Suprapubic skin (tissue), 4 donors: ENCODE results near the gene WDFY2. TPM values are rescaled to one million over a fixed set of nuclear protein-coding genes. Genes with fewer than 3 reads are reported as not detected.

Experiments used
- DNase-seq, 2 donors: peaks; one replicate each; pipeline ENCODE4 v3.0.0-alpha.2; 2019; ENCODE audit warnings: low spot score in 2 of 2
- H3K27ac ChIP-seq: fragments of 200-600 bp; sonication (generic); one replicate; pipeline ENCODE4 v1.5.1; 2019
- H3K27me3 ChIP-seq: fragments of 200-600 bp; sonication (generic); one replicate; pipeline ENCODE4 v1.5.1; 2019
- H3K36me3 ChIP-seq: fragments of 200-600 bp; sonication (generic); one replicate; pipeline ENCODE4 v1.5.1; 2019
- H3K4me1 ChIP-seq: fragments of 200-600 bp; sonication (generic); one replicate; pipeline ENCODE4 v1.5.1; 2019
- H3K4me3 ChIP-seq: fragments of 200-600 bp; sonication (generic); one replicate; pipeline ENCODE4 v1.5.1; 2019; ENCODE audit warnings: mild to moderate bottlenecking
- H3K9me3 ChIP-seq: fragments of 200-600 bp; sonication (generic); one replicate; pipeline ENCODE4 v1.5.1; 2019
- EP300 ChIP-seq: sonication (generic); formaldehyde crosslinking; IDR thresholded peaks from one replicate; pipeline ENCODE4 v1.6.1; 2017; ENCODE audit warnings: antibody characterized with exemption
- POLR2A ChIP-seq, 2 donors: fragments of 450-650 bp; IDR thresholded peaks; one replicate each; pipeline ENCODE4 v1.6.1; 2017; ENCODE audit warnings: antibody characterized with exemption in 2 of 2, mild to moderate bottlenecking in 2 of 2, moderate library complexity in 2 of 2
- POLR2AphosphoS5 ChIP-seq, 3 donors: sonication (generic); formaldehyde crosslinking; IDR thresholded peaks; one replicate each; pipeline ENCODE4 v1.6.1; 2017; ENCODE audit warnings: antibody characterized with exemption in 3 of 3
- WGBS: methylation state at CpG from one replicate; pipeline ENCODE4 v1.1.5; 2018; 5-methylcytosine and 5-hydroxymethylcytosine counted together
- total RNA-seq, 4 donors: library from RNA; depleted of rRNA; stranded (reverse); fragments of >200 nt; gene quantifications; one replicate each; pipeline ENCODE4 v1.1.0, GENCODE V29; 2016
- TF ChIP-seq, protein P1 (sequence below), 2 donors: fragments of 200-600 bp in 1 of 2; fragments of 450-650 bp in 1 of 2; sonication (generic) in 1 of 2; IDR thresholded peaks; one replicate each; pipeline ENCODE4 v1.5.1; 2016 to 2019; ENCODE audit warnings: antibody characterized with exemption in 2 of 2, mild to moderate bottlenecking in 1 of 2, moderate library complexity in 1 of 2

The WDFY2 gene
- total RNA-seq, 4 donors from 2014 or later: 35.3 to 99.2 (median 40.4) TPM

GRCh38 chr13:51806566-51806965, 222.3 kb downstream of the WDFY2 start:
- DNase-seq: no peak
- Histone ChIP-seq H3K27me3 (no peaks in the 10 kb centered on the region), H3K27ac (no peak overlapping the region), H3K36me3 (no peaks in the 10 kb centered on the region), H3K4me3 (no peak overlapping the region), H3K9me3 (no peaks in the 10 kb centered on the region), H3K4me1 (peaks cover 44% of the 10 kb centered on the region)
- TF ChIP-seq, protein P1, sequence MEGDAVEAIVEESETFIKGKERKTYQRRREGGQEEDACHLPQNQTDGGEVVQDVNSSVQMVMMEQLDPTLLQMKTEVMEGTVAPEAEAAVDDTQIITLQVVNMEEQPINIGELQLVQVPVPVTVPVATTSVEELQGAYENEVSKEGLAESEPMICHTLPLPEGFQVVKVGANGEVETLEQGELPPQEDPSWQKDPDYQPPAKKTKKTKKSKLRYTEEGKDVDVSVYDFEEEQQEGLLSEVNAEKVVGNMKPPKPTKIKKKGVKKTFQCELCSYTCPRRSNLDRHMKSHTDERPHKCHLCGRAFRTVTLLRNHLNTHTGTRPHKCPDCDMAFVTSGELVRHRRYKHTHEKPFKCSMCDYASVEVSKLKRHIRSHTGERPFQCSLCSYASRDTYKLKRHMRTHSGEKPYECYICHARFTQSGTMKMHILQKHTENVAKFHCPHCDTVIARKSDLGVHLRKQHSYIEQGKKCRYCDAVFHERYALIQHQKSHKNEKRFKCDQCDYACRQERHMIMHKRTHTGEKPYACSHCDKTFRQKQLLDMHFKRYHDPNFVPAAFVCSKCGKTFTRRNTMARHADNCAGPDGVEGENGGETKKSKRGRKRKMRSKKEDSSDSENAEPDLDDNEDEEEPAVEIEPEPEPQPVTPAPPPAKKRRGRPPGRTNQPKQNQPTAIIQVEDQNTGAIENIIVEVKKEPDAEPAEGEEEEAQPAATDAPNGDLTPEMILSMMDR (IDR thresholded peaks at IDR 0.05): no peak
- TF ChIP-seq EP300: no peak
- TF ChIP-seq POLR2AphosphoS5 (IDR thresholded peaks at IDR 0.05): no peak
- WGBS: 53% methylated on average over 2 of the region's 2 CpGs

DNA sequence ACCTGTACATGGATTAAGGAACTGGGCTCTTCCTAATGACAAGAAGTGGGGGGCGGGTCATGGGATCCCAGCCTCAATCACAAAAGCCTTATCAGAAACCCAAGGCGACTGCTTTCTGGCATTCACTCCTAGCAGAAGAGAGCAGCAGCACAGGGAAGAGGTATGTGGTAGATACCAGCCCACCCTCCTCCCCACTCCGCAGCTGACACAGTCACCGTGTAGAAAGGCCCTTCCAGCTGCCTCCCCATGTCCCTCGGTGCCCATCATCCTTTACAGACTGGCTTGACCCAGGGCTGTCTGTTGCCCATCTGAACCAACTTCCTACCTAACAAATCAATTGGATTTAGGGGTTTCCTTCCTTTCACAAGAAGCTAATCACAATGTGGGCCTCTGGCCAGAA, 222.8 kb downstream of the WDFY2 start:
- Histone ChIP-seq H3K9me3 (no peaks in the 10 kb centered on the region), H3K36me3 (no peaks in the 10 kb centered on the region), H3K4me1 (peaks cover 39% of the 10 kb centered on the region), H3K4me3 (no peak overlapping the region), H3K27ac (no peak overlapping the region), H3K27me3 (no peaks in the 10 kb centered on the region)
- no peak for DNase-seq
- TF ChIP-seq EP300 (no peak), POLR2A (IDR thresholded peaks at IDR 0.05) (no peak), POLR2AphosphoS5 (IDR thresholded peaks at IDR 0.05) (no peak)
- TF ChIP-seq, protein P1 (IDR thresholded peaks at IDR 0.05): no peak
- 82% methylated on average over 5 of the region's 5 CpGs for WGBS

GRCh38 chr13:51808811-51809210, 224.5 kb downstream of the WDFY2 start:
- TF ChIP-seq EP300 (no peak), POLR2A (IDR thresholded peaks at IDR 0.05) (no peak), POLR2AphosphoS5 (IDR thresholded peaks at IDR 0.05) (no peak)
- TF ChIP-seq, protein P1 (IDR thresholded peaks at IDR 0.05): no peak
- no peak for DNase-seq
- Histone ChIP-seq H3K27ac (no peak overlapping the region), H3K36me3 (no peaks in the 10 kb centered on the region), H3K9me3 (no peaks in the 10 kb centered on the region), H3K4me3 (no peak overlapping the region), H3K4me1 (peaks cover 26% of the 10 kb centered on the region), H3K27me3 (no peaks in the 10 kb centered on the region)

DNA sequence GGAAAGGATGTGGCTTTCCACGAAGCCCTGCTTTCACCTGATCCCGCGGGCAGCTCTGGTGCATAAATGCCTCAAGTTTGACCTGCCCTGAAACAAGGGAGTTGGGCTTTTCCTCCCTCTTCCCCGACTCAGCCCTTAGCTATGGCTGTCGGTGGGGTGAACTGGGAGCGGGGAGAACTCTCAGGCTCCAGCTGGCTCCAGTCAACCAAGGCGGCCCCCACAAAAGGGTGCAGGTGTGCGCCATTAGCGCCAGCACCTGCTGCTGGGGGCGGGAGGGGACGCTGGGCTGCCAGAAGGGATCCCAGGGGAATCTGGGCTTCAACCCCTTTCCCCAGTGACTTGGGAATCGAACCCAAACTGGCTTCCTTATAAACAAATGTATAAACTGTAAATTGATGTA, 226.8 kb downstream of the WDFY2 start:
- Histone ChIP-seq H3K9me3 (no peaks in the 10 kb centered on the region), H3K36me3 (no peaks in the 10 kb centered on the region), H3K4me1 (peaks cover 21% of the 10 kb centered on the region), H3K27me3 (no peaks in the 10 kb centered on the region), H3K27ac (no peak overlapping the region), H3K4me3 (no peak overlapping the region)
- DNase-seq: no peak
- TF ChIP-seq POLR2A (IDR thresholded peaks at IDR 0.05) (no peak), POLR2AphosphoS5 (IDR thresholded peaks at IDR 0.05) (no peak), EP300 (no peak)
- TF ChIP-seq, protein P1 (IDR thresholded peaks at IDR 0.05): no peak
- 83% methylated on average over 12 of the region's 12 CpGs for WGBS

- Histone ChIP-seq H3K9me3 (no peaks in the 10 kb centered on the region), H3K27me3 (no peaks in the 10 kb centered on the region), H3K27ac (no peak overlapping the region), H3K4me1 (peaks cover 23% of the 10 kb centered on the region), H3K36me3 (no peaks in the 10 kb centered on the region), H3K4me3 (no peak overlapping the region)
- WGBS: 69% methylated on average over 2 of the region's 4 CpGs
- TF ChIP-seq POLR2AphosphoS5 (IDR thresholded peaks at IDR 0.05) (no peak), POLR2A (IDR thresholded peaks at IDR 0.05) (no peak), EP300 (no peak)
- TF ChIP-seq, protein P1 (IDR thresholded peaks at IDR 0.05): no peak
- DNase-seq: no peak
Observed at GRCh38 chr13:51811920-51812451, 227.7 kb downstream of the WDFY2 start.
